Body of pancreas (tissue), 4 donors: ENCODE results near the gene EEF1G.

Experiments used
- CTCF ChIP-seq, 7 experiments: fragments of 450-650 bp in 4 of 7; fragments of 200-600 bp in 3 of 7; sonication (generic) in 3 of 7; IDR thresholded peaks; one replicate each; pipeline ENCODE4 v1.5.1; 2016 to 2019; ENCODE audit warnings: antibody characterized with exemption in 7 of 7
- POLR2A ChIP-seq, 3 donors: fragments of 450-650 bp; IDR thresholded peaks; one replicate each; pipeline ENCODE4 v1.6.1; 2016; ENCODE audit warnings: antibody characterized with exemption in 3 of 3, mild to moderate bottlenecking in 2 of 3

- no peak for TF ChIP-seq POLR2A (IDR thresholded peaks at IDR 0.05)
- no peak for TF ChIP-seq CTCF (IDR thresholded peaks at IDR 0.05)
These were observed 1.3 kb downstream of the EEF1G start for GRCh38 chr11:62572431-62572830.
